Activated CD4-positive, alpha-beta T cell treated with anti-CD3 and anti-CD28 coated beads for 36 hours (primary cell): ENCODE results near the gene SDHB. TPM values are rescaled to one million over a fixed set of nuclear protein-coding genes. Genes with fewer than 3 reads are reported as not detected.

Source experiments
- ATAC-seq: fragments of 200-7000 bp; cut with Tn5 transposase; one replicate; pipeline ENCODE4 v1.10.0; 2021; ENCODE audit warnings: mild to moderate bottlenecking, moderate library complexity
- CTCF ChIA-PET: fragments of 350-600 bp; sonication (Branson Sonifier 250); formaldehyde crosslinking; loops from one replicate; lab custom pipeline; 2021; ENCODE audit warnings: antibody characterized with exemption; lab: Charles Lee
- POLR2A ChIA-PET: fragments of 350-600 bp; sonication (Branson Sonifier 250); formaldehyde crosslinking; loops from one replicate; lab custom pipeline; 2021; ENCODE audit warnings: antibody characterized with exemption, inconsistent platforms; lab: Charles Lee
- DNase-seq: peaks from one replicate; pipeline ENCODE4 v3.0.0-alpha.2; 2020
- H3K27ac Mint-ChIP-seq: one replicate; pipeline ENCODE4 v1.8.0; 2021; ENCODE audit warnings: mixed read lengths
- H3K27me3 Mint-ChIP-seq: one replicate; pipeline ENCODE4 v1.8.0; 2021; ENCODE audit warnings: mixed read lengths
- H3K36me3 Mint-ChIP-seq: one replicate; pipeline ENCODE4 v1.8.0; 2021; ENCODE audit warnings: low read depth, mixed read lengths
- H3K4me1 Mint-ChIP-seq: one replicate; pipeline ENCODE4 v1.8.0; 2021; ENCODE audit warnings: mixed read lengths
- H3K4me3 Mint-ChIP-seq: one replicate; pipeline ENCODE4 v1.8.0; 2021; ENCODE audit warnings: mild to moderate bottlenecking, moderate library complexity, mixed read lengths
- H3K9me3 Mint-ChIP-seq: one replicate; pipeline ENCODE4 v1.8.0; 2021; ENCODE audit warnings: low read depth, mixed read lengths
- intact Hi-C, 2 experiments: fragments of 100-400 bp; cut with DNase I in 1 of 2; cut with micrococcal nuclease in 1 of 2; formaldehyde crosslinking; loops; one replicate each; pipeline versions ENCODE4 v1.14.2 to v1.15.1; 2022 to 2024; cut with DNase I, micrococcal nuclease
- total RNA-seq, 2 experiments: library from RNA; stranded (reverse); gene quantifications; one replicate each; pipeline ENCODE4 v1.2.3, GENCODE V29; 2021

SDHB gene
- total RNA-seq, 2 experiments from 2014 or later = 132 to 149 TPM

DNA sequence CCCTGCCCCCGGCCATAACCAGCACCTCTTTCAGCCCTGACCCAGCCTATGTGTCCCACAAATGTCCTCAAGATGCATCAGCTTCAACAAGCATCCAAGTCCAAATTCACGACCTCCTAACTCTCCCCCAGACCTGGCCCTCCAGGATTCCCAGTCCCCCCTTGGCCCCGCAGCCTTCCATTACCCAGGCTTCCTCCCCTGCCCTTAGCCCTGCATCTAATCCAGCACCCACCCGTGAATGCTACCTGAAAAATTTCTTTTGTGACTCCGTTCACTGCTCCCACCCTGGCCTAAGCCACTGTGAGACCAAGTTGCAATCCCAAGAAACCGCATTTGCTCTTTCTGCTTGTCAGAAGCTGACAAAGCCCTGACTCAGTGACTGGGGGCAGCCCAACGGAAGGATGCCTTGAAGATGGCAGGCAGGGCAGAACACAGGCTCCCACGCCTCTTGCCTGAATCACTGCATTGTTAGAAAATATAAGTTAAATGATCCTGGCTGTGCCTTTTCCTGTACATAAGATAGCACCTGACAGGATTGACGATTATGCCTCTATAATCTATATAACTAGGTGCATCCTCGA, 72.5 kb downstream of the SDHB start:
- H3K36me3 Mint-ChIP-seq = peaks cover 6% of the 10 kb centered on the region
- CTCF ChIA-PET = interaction anchor here (1.2 kb wide), 1 partner anchor 21 kb away, joined by 3 read pairs; no protein-coding TSS in a partner anchor
- H3K27me3 Mint-ChIP-seq = peaks cover 16% of the 10 kb centered on the region
- ATAC-seq = no peak
- DNase-seq = no peak
- peak overlapping the region; percentile 16 for H3K4me3 Mint-ChIP-seq
- no peak overlapping the region for H3K27ac Mint-ChIP-seq
- intact Hi-C loops = no loop called here
- peaks cover 13% of the 10 kb centered on the region for H3K4me1 Mint-ChIP-seq
- POLR2A ChIA-PET = interaction anchor here (0.7 kb wide), 1 partner anchor 11 kb away, joined by 4 read pairs; no protein-coding TSS in a partner anchor
- H3K9me3 Mint-ChIP-seq = no peaks in the 10 kb centered on the region

DNA sequence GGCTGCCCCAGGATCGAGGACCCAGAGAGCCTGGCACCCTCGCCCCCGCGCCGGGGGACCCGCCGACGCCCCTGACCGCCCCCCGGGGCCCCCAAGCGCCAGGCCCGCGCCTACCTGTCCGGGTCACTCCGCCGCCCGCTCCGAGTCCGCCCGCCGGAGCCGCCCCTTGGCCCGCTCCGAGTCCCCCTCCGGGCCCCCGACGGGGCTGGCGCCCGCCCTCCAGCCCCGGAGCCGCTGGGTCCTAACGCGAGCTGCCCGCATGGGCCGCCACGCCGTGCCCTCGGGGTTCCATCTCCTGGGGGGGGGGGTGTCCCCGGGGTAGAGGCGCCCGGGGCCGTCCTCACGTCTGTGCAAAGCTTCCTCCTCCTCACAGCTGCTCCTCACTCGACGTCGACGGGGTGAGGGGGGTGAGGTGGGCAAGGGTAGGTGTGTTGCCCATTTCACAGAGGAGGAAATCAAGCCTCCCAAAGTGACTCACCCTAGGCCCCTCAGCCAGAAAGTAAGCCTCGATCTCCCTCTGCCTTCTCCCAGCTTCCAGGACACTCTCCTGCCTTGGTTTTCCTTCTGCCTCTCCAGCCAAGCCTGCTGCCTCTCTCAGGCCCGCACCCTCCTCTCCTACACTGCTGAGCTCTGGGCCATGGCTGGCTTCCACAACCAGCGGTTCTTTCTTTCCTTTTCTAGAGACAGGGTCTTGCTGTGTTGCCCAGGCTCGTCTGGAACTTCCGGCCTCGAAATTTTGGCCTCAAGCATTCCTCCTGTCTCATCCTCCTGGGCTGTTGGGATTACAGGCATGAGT, 73.2 kb downstream of the SDHB start, which contains the start of gene MFAP2:
Gene MFAP2, minus strand, starts transcription at position 148 of the 796 bp plus-strand sequence. CDS start 2,347 bp downstream, outside the sequence.
- peaks cover 16% of the 10 kb centered on the region for H3K27me3 Mint-ChIP-seq

GRCh38 chr1:16979475-16980327, 74.1 kb downstream of the SDHB start:
- ATAC-seq (no peak), DNase-seq (no peak)
- Mint-ChIP-seq H3K27ac (no peak overlapping the region), H3K4me3 (no peak overlapping the region), H3K36me3 (no peaks in the 10 kb centered on the region), H3K9me3 (no peaks in the 10 kb centered on the region), H3K27me3 (peaks cover 16% of the 10 kb centered on the region), H3K4me1 (peaks cover 13% of the 10 kb centered on the region)
- intact Hi-C loops = no loop called here
- ChIA-PET POLR2A (no interaction called here), CTCF (interaction anchor here (2.2 kb wide), 1 partner anchor 20 kb away, joined by 8 read pairs; no protein-coding TSS in a partner anchor)

More for the DNA sequence above, 73.2 kb downstream of the SDHB start, which contains the start of gene MFAP2:
- Mint-ChIP-seq H3K4me1 (peaks cover 13% of the 10 kb centered on the region), H3K4me3 (peak within 1 kb of the TSS; percentile 16), H3K9me3 (no peaks in the 10 kb centered on the region), H3K27ac (no peak within 1 kb of the TSS), H3K36me3 (peaks cover 2% of the 10 kb centered on the region)
- ATAC-seq (peak; percentile 42), DNase-seq (peak; percentile 21)
- POLR2A ChIA-PET = no interaction called here
- CTCF ChIA-PET = interaction anchor here (0.7 to 2.2 kb wide), 3 partner anchors 20 to 29 kb away, joined by 3 to 8 read pairs (median 3); no protein-coding TSS in a partner anchor
- intact Hi-C loops = no loop called here

DNA sequence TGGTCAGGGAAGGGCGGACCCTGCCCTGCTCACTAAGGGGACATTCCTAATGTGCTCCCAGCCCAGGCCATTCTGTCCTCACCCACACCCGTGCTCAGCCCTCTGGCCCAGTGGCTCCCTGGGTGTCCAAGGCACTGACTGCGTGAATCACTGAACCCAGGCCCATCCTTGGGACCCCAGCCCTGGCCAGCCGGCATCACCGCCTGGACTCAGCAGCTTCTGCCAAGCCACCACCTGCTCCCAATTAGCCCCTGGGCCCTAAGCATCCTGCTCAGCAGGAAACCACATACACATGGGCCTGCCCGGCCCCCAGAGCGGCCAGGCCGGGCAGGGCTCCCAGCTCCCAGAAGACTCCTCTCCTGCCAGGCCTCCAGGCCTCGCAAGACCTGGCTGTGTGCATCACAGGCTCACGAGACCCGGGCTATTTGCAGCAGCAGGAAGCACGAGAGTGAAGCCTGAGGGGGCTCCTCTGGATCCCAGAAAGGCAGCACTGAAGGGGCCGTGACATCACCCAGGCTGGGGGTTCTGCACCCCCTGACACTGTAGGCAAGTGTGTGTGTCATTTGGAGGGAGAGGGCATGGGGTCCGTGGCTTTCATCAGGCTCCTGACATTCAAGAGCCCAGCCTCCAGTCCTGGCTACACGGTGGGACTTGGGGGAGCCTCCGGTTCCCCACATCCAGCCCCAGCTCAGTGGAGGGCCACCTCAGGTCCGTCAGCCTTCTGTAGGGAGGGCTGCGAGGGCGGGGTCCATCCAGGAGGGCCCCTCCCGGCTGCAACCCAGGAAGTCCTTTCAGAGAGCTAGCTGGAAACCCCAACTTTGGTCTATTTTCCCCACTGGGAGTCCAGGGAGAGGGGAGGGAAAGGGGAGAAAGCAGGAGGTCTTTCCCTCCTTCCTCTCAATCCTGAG, 75.0 kb downstream of the SDHB start:
- ChIA-PET POLR2A (no interaction called here), CTCF (interaction anchor here (2.2 kb wide), 1 partner anchor 19 kb away, joined by 8 read pairs; no protein-coding TSS in a partner anchor)
- no peak for DNase-seq
- Mint-ChIP-seq H3K36me3 (no peaks in the 10 kb centered on the region), H3K9me3 (no peaks in the 10 kb centered on the region), H3K4me3 (no peak overlapping the region), H3K27me3 (peaks cover 16% of the 10 kb centered on the region), H3K4me1 (peaks cover 13% of the 10 kb centered on the region), H3K27ac (no peak overlapping the region)
- no peak for ATAC-seq
- intact Hi-C loops = no loop called here

DNA sequence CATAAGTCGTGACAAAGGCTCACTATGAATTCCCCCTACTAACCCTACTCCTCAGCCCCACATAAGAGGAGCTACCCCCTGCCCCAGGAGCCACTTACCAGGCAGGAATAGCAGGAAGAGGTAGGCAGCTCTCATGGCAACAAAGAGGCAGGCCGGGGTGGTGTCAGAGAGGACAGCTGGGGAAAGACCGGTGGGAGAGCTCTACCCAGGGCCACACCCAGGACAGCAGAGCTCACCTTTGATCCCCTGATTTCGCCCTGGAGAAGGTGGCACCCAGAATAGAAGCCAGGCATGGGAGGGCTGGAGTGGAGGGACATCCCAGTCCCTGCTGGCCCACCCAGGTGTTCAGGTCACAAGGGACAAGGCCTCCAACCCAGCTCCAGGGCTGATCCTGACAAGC, 75.7 kb downstream of the SDHB start:
- intact Hi-C loops = no loop called here
- H3K27me3 Mint-ChIP-seq = peaks cover 13% of the 10 kb centered on the region
- no peak overlapping the region for H3K4me3 Mint-ChIP-seq
- peaks cover 13% of the 10 kb centered on the region for H3K4me1 Mint-ChIP-seq
- no peaks in the 10 kb centered on the region for H3K36me3 Mint-ChIP-seq
- POLR2A ChIA-PET = no interaction called here
- CTCF ChIA-PET = interaction anchor here (2.2 kb wide), 1 partner anchor 18 kb away, joined by 8 read pairs; no protein-coding TSS in a partner anchor
- H3K9me3 Mint-ChIP-seq = no peaks in the 10 kb centered on the region
- DNase-seq (no peak), ATAC-seq (no peak)
- H3K27ac Mint-ChIP-seq = no peak overlapping the region

DNA sequence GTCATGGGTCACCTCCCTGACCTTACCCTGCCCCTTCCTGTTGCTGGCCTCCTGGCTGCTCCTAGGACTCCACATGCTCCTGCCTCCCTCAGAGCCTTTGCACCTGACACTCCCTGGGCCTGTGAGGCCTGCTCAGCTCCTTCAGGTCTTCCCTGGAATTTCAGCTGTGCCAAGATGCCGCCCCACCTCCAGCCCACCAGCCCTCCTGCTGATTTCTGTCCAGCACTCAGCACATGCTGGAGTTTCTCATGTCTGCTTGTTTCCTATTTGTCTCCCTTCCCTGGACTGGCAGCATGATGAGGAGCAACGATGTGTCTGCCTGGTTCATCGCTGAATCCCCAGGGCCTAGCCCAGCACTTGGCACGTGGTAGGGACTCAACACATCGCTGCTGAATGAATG, 76.5 kb downstream of the SDHB start:
- no peaks in the 10 kb centered on the region for H3K36me3 Mint-ChIP-seq
- no peak for ATAC-seq
- intact Hi-C loops = no loop called here
- ChIA-PET CTCF (no interaction called here), POLR2A (no interaction called here)
- H3K27me3 Mint-ChIP-seq = peaks cover 12% of the 10 kb centered on the region
- H3K9me3 Mint-ChIP-seq = no peaks in the 10 kb centered on the region
- H3K27ac Mint-ChIP-seq = no peak overlapping the region
- H3K4me3 Mint-ChIP-seq = no peak overlapping the region
- H3K4me1 Mint-ChIP-seq = peaks cover 13% of the 10 kb centered on the region
- DNase-seq = no peak

- H3K4me1 Mint-ChIP-seq = peaks cover 13% of the 10 kb centered on the region
- intact Hi-C loops = no loop called here
- ATAC-seq (no peak), DNase-seq (no peak)
- ChIA-PET POLR2A (no interaction called here), CTCF (no interaction called here)
- no peaks in the 10 kb centered on the region for H3K9me3 Mint-ChIP-seq
- no peak overlapping the region for H3K4me3 Mint-ChIP-seq
- no peaks in the 10 kb centered on the region for H3K36me3 Mint-ChIP-seq
- H3K27me3 Mint-ChIP-seq = peaks cover 12% of the 10 kb centered on the region
- H3K27ac Mint-ChIP-seq = no peak overlapping the region
Measured at GRCh38 chr1:16976966-16977365, 76.9 kb downstream of the SDHB start.

DNA sequence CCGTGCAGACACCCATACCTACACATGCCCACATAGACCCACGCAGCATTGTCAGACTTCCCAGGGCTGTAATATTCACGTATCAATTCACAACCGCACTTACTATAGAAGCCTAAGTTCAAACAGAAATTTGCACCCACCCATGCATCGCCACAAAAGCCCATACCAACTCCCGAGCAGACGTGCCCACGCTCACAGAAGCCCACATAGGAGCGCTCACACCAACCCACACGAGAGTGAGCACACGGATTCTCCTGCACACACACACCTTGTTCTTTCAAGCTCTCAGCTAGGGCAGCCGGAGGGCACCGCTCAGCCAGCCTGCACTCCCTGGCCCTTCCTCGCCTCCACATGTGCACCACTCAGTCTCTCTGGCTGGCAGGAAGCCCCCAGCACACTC, 78.0 kb downstream of the SDHB start:
- ChIA-PET CTCF (interaction anchor here (0.9 kb wide), 1 partner anchor 26 kb away, joined by 3 read pairs; no protein-coding TSS in a partner anchor), POLR2A (interaction anchor here (0.5 kb wide), 1 partner anchor 66 kb away, joined by 4 read pairs; no protein-coding TSS in a partner anchor)
- Mint-ChIP-seq H3K36me3 (no peaks in the 10 kb centered on the region), H3K4me3 (no peak overlapping the region), H3K4me1 (peaks cover 7% of the 10 kb centered on the region), H3K9me3 (no peaks in the 10 kb centered on the region), H3K27ac (no peak overlapping the region), H3K27me3 (peaks cover 4% of the 10 kb centered on the region)
- no peak for ATAC-seq
- intact Hi-C loops = no loop called here
- no peak for DNase-seq

DNA sequence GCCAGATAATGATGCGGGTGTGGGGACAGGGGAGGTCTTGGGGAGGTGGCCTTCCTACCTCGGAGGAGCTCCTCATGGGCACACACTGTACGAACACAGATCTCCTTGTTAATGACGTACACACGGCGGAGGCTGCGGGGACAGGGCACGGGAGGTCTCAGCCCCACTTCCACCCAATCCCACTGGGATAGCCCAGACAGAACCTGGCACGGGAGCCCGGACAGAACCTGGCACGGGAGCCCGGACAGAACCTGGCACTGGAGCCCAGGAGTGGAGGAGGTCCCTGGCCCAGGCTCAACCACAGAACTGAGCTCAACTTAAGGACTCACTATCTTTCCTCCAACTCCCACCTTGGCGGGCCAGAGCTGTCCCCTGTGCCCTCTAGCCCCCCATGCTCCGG, 78.6 kb downstream of the SDHB start:
- DNase-seq = no peak
- Mint-ChIP-seq H3K27me3 (peaks cover 2% of the 10 kb centered on the region), H3K27ac (no peak overlapping the region), H3K4me3 (no peak overlapping the region), H3K9me3 (no peaks in the 10 kb centered on the region), H3K36me3 (no peaks in the 10 kb centered on the region), H3K4me1 (peaks cover 3% of the 10 kb centered on the region)
- ATAC-seq = no peak
- intact Hi-C loops = no loop called here
- ChIA-PET POLR2A (no interaction called here), CTCF (no interaction called here)

DNA sequence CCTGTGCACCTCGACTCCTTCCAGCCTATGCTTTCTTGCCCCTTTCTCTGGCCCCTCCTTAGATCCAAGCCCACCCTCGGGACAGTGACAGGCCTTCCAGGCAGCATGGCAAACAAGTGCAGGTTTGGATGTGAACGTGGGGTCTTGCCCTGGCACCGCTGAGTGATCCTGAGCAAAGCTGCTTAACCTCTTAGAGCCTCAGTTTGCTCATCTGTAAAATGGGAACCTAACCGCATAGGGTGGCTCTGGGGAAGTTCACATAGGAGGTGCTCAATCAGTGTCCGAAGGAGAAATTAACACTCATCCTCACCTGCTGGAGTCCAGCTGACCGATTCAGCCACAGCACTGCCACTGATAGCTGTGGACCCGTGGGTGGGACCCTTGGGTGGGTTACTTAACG, 80.6 kb downstream of the SDHB start:
- no peaks in the 10 kb centered on the region for H3K27me3 Mint-ChIP-seq
- no peaks in the 10 kb centered on the region for H3K4me1 Mint-ChIP-seq
- no peak overlapping the region for H3K4me3 Mint-ChIP-seq
- ATAC-seq (no peak), DNase-seq (no peak)
- H3K36me3 Mint-ChIP-seq = no peaks in the 10 kb centered on the region
- intact Hi-C loops = no loop called here
- ChIA-PET POLR2A (no interaction called here), CTCF (no interaction called here)
- H3K27ac Mint-ChIP-seq = no peak overlapping the region
- no peaks in the 10 kb centered on the region for H3K9me3 Mint-ChIP-seq
